Activated T-cell treated with anti-CD3 and anti-CD28 coated beads, Interleukin-2, amount 50 U/mL, for 1 hour (primary cell): Measurements from ENCODE around the gene MMP24.

ENCODE experiments used
- DNase-seq: peaks from one replicate; pipeline ENCODE4 v3.0.0-alpha.2; 2020

The MMP24 gene

GRCh38 chr20:35316086-35316485, 89.6 kb downstream of the MMP24 start:
- DNase-seq, result no peak

GRCh38 chr20:35317416-35318210, 91.1 kb downstream of the MMP24 start:
- no peak for DNase-seq

- DNase-seq, result no peak
Observed at GRCh38 chr20:35318502-35319157, 92.1 kb downstream of the MMP24 start.

GRCh38 chr20:35319192-35319870, 92.8 kb downstream of the MMP24 start:
- no peak for DNase-seq

- DNase-seq, result no peak
Observed at GRCh38 chr20:35319871-35320197, 93.3 kb downstream of the MMP24 start.

- DNase-seq, result no peak
Observed at GRCh38 chr20:35320396-35321126, 94.1 kb downstream of the MMP24 start.

GRCh38 chr20:35325401-35325800, 98.9 kb downstream of the MMP24 start:
- DNase-seq, result no peak

GRCh38 chr20:35326021-35326739, 99.7 kb downstream of the MMP24 start:
- no peak for DNase-seq
